HCT116 (cell line): ENCODE measurements around the gene SLBP. TPM values are rescaled to one million over a fixed set of nuclear protein-coding genes. Genes with fewer than 3 reads are reported as not detected.

Experiments
- ATAC-seq: fragments of 200-7000 bp; cut with Tn5 transposase; 2 replicates; pipeline ENCODE4 v1.9.1; 2020; ENCODE audit warnings: mild to moderate bottlenecking, moderate library complexity
- BruUV-seq: library from RNA; stranded (reverse); fragments of 400-500 nt; replicated peaks from 2 replicates; lab custom pipeline; 2021; lab: Mats Ljungman, UMichigan
- CTCF ChIA-PET: fragments of 300-600 bp; sonication (Branson Sonifier 250); formaldehyde crosslinking; loops from one replicate; lab custom pipeline; 2021; ENCODE audit warnings: antibody characterized with exemption; lab: Charles Lee
- POLR2A ChIA-PET: fragments of 300-600, 350-600 bp; sonication (Branson Sonifier 250); formaldehyde crosslinking; loops from one replicate; lab custom pipeline; 2021; ENCODE audit warnings: antibody characterized with exemption; lab: Charles Lee
- RAD21 ChIA-PET, 2 experiments: fragments of 300-600 bp; sonication (Branson Sonifier 250); formaldehyde crosslinking; loops; one replicate each; lab custom pipeline; 2023; ENCODE audit warnings: low total read pairs in 2 of 2; ENCODE audit not compliant: uncharacterized antibody in 2 of 2, unreplicated experiment in 2 of 2, low non-redundant PET in 1 of 2; lab: Charles Lee
- DNase-seq: peaks from one replicate; pipeline ENCODE4 v3.0.0-alpha.2; 2010; ENCODE audit warnings: low read depth, low spot score
- H2AFZ ChIP-seq: fragments of 200-600 bp; shearing (Covaris generic), sonication (generic); 2 replicates; pipeline ENCODE4 v1.6.1; 2017; ENCODE audit warnings: low read depth, mixed run types, mixed read lengths, antibody characterized with exemption, low read length; ENCODE audit not compliant: poor library complexity, severe bottlenecking
- H3K27ac ChIP-seq: 2 replicates; pipeline ENCODE4 v1.5.1; 2012; ENCODE audit warnings: low read depth, low read length
- H3K27me3 ChIP-seq: fragments of 200-600 bp; sonication (generic); 2 replicates; pipeline ENCODE4 v1.6.1; 2016; ENCODE audit warnings: mixed run types, low read length, mixed read lengths; ENCODE audit not compliant: insufficient read depth
- H3K36me3 ChIP-seq, 2 experiments: fragments of 200-500 bp in 1 of 2; fragments of 200-600 bp in 1 of 2; sonication (Bioruptor generic) in 1 of 2; sonication (generic) in 1 of 2; 2 replicates each; pipeline versions ENCODE4 v1.5.1 to v1.6.1; 2014 to 2016; ENCODE audit warnings: low read length in 2 of 2, inconsistent platforms in 1 of 2, mixed read lengths in 1 of 2, mixed run types in 1 of 2; ENCODE audit not compliant: insufficient read depth in 2 of 2, control insufficient read depth in 1 of 2
- H3K4me1 ChIP-seq, 2 experiments: fragments of 200-600 bp in 1 of 2; sonication (generic) in 1 of 2; 2 replicates each; pipeline versions ENCODE4 v1.5.1 to v1.6.1; 2012 to 2017; ENCODE audit warnings: low read length in 2 of 2, inconsistent platforms in 1 of 2, mild to moderate bottlenecking in 1 of 2, mixed read lengths in 1 of 2, mixed run types in 1 of 2, moderate library complexity in 1 of 2; ENCODE audit not compliant: insufficient read depth in 2 of 2, control insufficient read depth in 1 of 2
- H3K4me2 ChIP-seq: fragments of 200-600 bp; sonication (generic); 2 replicates; pipeline ENCODE4 v1.6.1; 2017; ENCODE audit warnings: mixed run types, low read length, mixed read lengths
- H3K4me3 ChIP-seq, 2 experiments: fragments of 200-600 bp in 1 of 2; sonication (generic) in 1 of 2; replicated peaks in 1 of 2; 2 replicates each; pipeline ENCODE4 v1.5.1; 2011 to 2016; ENCODE audit warnings: low read length in 2 of 2, control low read depth in 1 of 2, low read depth in 1 of 2, mild to moderate bottlenecking in 1 of 2, mixed read lengths in 1 of 2, mixed run types in 1 of 2
- H3K79me2 ChIP-seq: fragments of 200-600 bp; sonication (generic); 2 replicates; pipeline ENCODE4 v1.6.1; 2017; ENCODE audit warnings: mild to moderate bottlenecking, mixed run types, low read length, moderate library complexity, mixed read lengths; ENCODE audit not compliant: insufficient read depth
- H3K9ac ChIP-seq: fragments of 200-600 bp; sonication (generic); 2 replicates; pipeline ENCODE4 v1.6.1; 2016; ENCODE audit warnings: low read length, mixed read lengths
- H3K9me2 ChIP-seq: fragments of 200-600 bp; sonication (generic), shearing (Covaris generic); 2 replicates; pipeline ENCODE4 v1.6.1; 2017; ENCODE audit warnings: mixed run types, mild to moderate bottlenecking, moderate library complexity; ENCODE audit not compliant: insufficient read depth
- H3K9me3 ChIP-seq, 2 experiments: fragments of 200-500 bp in 1 of 2; fragments of 200-600 bp in 1 of 2; sonication (Bioruptor generic) in 1 of 2; sonication (generic) in 1 of 2; 2 replicates each; pipeline ENCODE4 v1.6.1; 2014 to 2017; ENCODE audit warnings: low read length in 2 of 2, mixed read lengths in 2 of 2, inconsistent platforms in 1 of 2, low read depth in 1 of 2, mild to moderate bottlenecking in 1 of 2, mixed run types in 1 of 2, moderate library complexity in 1 of 2; ENCODE audit not compliant: control insufficient read depth in 1 of 2, insufficient read depth in 1 of 2
- H4K20me1 ChIP-seq: fragments of 200-600 bp; sonication (generic), shearing (Covaris generic); 2 replicates; pipeline ENCODE4 v1.6.1; 2017; ENCODE audit warnings: mixed run types, mild to moderate bottlenecking, moderate library complexity; ENCODE audit not compliant: insufficient read depth
- CEBPB ChIP-seq: IDR thresholded peaks from 2 replicates; pipeline ENCODE4 v1.6.1; 2012; ENCODE audit warnings: low read depth
- ELF1 ChIP-seq: IDR thresholded peaks from 2 replicates; pipeline ENCODE4 v1.6.1; 2012; ENCODE audit warnings: low read depth, borderline replicate concordance
- FOSL1 ChIP-seq: IDR thresholded peaks from 2 replicates; pipeline ENCODE4 v1.6.1; 2012; ENCODE audit warnings: low read depth
- JUND ChIP-seq: IDR thresholded peaks from 2 replicates; pipeline ENCODE4 v1.6.1; 2012
- POLR2A ChIP-seq: IDR thresholded peaks from 2 replicates; pipeline ENCODE4 v1.7.0; 2011; ENCODE audit warnings: borderline replicate concordance; ENCODE audit not compliant: insufficient read depth, insufficient read length; ENCODE audit errors: extremely low read depth
- POLR2AphosphoS5 ChIP-seq: IDR thresholded peaks from 2 replicates; pipeline ENCODE4 v1.6.1; 2011; ENCODE audit warnings: mild to moderate bottlenecking, low read depth, low read length, moderate library complexity
- RAD21 ChIP-seq: IDR thresholded peaks from 2 replicates; pipeline ENCODE4 v1.6.1; 2012; ENCODE audit warnings: low read depth, mild to moderate bottlenecking
- SIN3A ChIP-seq: IDR thresholded peaks from 2 replicates; pipeline ENCODE4 v1.6.1; 2012; ENCODE audit warnings: low read depth
- SP1 ChIP-seq: IDR thresholded peaks from 2 replicates; pipeline ENCODE4 v1.6.1; 2012; ENCODE audit warnings: low read depth
- SRF ChIP-seq: IDR thresholded peaks from 2 replicates; pipeline ENCODE4 v1.6.1; 2012; ENCODE audit warnings: low read depth
- TCF7L2 ChIP-seq: IDR thresholded peaks from 2 replicates; pipeline ENCODE4 v1.7.0; 2011; ENCODE audit warnings: borderline replicate concordance, inconsistent platforms; ENCODE audit not compliant: insufficient read depth, insufficient read length; ENCODE audit errors: extremely low read depth
- YY1 ChIP-seq: IDR thresholded peaks from 2 replicates; pipeline ENCODE4 v1.6.1; 2011; ENCODE audit warnings: low read length, low read depth, moderate library complexity, mild to moderate bottlenecking; ENCODE audit not compliant: insufficient replicate concordance; ENCODE audit errors: extremely low read depth
- ZNF274 ChIP-seq: fragments of 200-500 bp; sonication (Bioruptor generic); IDR thresholded peaks from 2 replicates; pipeline ENCODE4 v1.6.1; 2014; ENCODE audit warnings: mild to moderate bottlenecking, low read depth, low read length, inconsistent platforms
- intact Hi-C: fragments of 100-400 bp; cut with micrococcal nuclease; formaldehyde crosslinking; loops from 2 replicates; pipeline ENCODE4 v1.10.0; 2022
- total RNA-seq: library from RNA; stranded (reverse); gene quantifications from one replicate; pipeline ENCODE4 v1.2.1, GENCODE V29; 2021; ENCODE audit not compliant: unreplicated experiment
- TF ChIP-seq, protein P1 (sequence below), 3 experiments: fragments of 200-600 bp in 1 of 3; sonication (generic) in 1 of 3; IDR thresholded peaks in 2 of 3; conservative IDR thresholded peaks in 1 of 3; 2 replicates each; pipeline ENCODE4 v1.5.1; 2012 to 2017; ENCODE audit warnings: low read depth in 2 of 3, low read length in 2 of 3, antibody characterized with exemption in 1 of 3, borderline replicate concordance in 1 of 3, control low read depth in 1 of 3, mild to moderate bottlenecking in 1 of 3, mixed read lengths in 1 of 3, mixed run types in 1 of 3, moderate library complexity in 1 of 3; ENCODE audit not compliant: insufficient read depth in 1 of 3
- TF ChIP-seq, protein P2 (sequence below): IDR thresholded peaks from 2 replicates; pipeline ENCODE4 v1.6.1; 2012

The SLBP gene
- total RNA-seq, 1 experiment from 2014 or later, result 101 TPM

DNA sequence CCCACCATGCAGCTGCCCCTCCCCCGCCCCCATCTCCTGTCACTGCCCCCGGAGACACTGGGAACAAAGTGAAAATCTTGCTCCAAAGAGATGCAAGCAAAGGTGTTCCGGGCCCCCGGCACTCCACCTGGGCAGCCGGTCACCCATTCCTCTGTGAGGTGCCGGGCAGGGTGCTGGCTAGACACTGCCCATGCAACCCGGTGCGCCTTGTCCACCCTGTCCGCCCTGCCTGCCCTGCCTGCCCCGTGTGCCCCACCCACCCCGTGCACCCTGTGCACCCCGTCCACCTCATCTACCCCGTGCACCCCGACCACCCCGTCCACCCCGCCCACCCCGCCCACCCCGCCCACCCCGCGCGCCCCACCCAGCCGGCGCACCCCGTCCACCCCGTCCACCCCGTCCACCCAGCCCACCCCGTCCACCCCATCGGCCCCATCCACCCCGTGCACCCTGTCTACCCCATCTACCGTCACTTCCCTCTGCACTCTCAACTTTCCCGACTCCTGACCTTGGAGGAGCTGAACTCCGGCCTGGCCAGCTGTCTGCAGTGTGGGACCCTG lies 49.1 kb upstream of the SLBP start (continued):
- TF ChIP-seq, protein P1, sequence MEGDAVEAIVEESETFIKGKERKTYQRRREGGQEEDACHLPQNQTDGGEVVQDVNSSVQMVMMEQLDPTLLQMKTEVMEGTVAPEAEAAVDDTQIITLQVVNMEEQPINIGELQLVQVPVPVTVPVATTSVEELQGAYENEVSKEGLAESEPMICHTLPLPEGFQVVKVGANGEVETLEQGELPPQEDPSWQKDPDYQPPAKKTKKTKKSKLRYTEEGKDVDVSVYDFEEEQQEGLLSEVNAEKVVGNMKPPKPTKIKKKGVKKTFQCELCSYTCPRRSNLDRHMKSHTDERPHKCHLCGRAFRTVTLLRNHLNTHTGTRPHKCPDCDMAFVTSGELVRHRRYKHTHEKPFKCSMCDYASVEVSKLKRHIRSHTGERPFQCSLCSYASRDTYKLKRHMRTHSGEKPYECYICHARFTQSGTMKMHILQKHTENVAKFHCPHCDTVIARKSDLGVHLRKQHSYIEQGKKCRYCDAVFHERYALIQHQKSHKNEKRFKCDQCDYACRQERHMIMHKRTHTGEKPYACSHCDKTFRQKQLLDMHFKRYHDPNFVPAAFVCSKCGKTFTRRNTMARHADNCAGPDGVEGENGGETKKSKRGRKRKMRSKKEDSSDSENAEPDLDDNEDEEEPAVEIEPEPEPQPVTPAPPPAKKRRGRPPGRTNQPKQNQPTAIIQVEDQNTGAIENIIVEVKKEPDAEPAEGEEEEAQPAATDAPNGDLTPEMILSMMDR (IDR thresholded peaks at IDR 0.05 in 2 of 3, conservative IDR thresholded peaks at IDR 0.05 in 1 of 3; ENCODE audit: borderline replicate concordance in 1 of 3, insufficient read depth in 1 of 3, low read depth in 2 of 3, low read length in 2 of 3), result no peak
- TF ChIP-seq JUND (no peak), FOSL1 (no peak), POLR2AphosphoS5 (no peak), SP1 (no peak)

DNA sequence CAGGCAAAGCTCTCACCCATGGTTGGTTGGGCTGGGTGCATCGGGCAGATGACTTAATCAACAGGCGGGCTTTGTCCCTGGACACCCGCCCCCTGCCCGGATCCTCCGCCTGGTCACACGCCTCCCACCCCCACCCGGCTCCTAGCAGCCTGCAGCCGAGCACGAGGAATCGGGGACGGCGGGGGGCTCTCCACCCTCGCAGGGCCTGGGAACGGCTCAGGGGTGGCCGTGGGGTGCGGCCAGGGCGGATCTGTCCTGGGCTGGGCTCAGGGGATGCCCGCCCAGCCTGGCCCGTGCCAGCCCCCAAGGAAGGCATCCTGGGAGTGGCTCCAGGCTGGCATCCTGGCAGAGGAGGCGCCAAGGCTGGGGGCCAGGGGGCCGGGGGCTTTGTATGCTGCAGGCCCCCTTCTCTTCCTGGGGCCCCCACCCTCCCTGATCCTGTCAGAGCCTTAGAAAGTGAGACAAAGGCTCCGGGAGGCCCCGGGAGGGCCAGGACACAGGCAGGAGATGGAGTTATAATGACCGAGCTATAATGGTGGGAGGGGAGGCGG lies 48.5 kb upstream of the SLBP start:
- ChIA-PET POLR2A (no interaction called here), CTCF (interaction anchor here (0.6 kb wide), 1 partner anchor 18 kb away, joined by 3 read pairs; no protein-coding TSS in a partner anchor), RAD21 (no interaction called here)
- BruUV-seq, result no TSS peak
- peaks cover 19 to 22% of the 10 kb centered on the region in 2 experiments for H3K4me1 ChIP-seq
- intact Hi-C loops, result no loop called here
- no peak overlapping the region for H3K4me2 ChIP-seq
- no peak overlapping the region for H3K27ac ChIP-seq
- H4K20me1 ChIP-seq, result no peaks in the 10 kb centered on the region
- DNase-seq, result no peak
- H3K9me2 ChIP-seq, result no peaks in the 10 kb centered on the region
- no peak for ATAC-seq
- no peak overlapping the region for H3K9ac ChIP-seq
- H3K4me3 ChIP-seq, result no peak overlapping the region
- H3K36me3 ChIP-seq, result no peaks in the 10 kb centered on the region
- no peaks in the 10 kb centered on the region for H3K9me3 ChIP-seq
- no peaks in the 10 kb centered on the region for H3K79me2 ChIP-seq
- TF ChIP-seq SIN3A (no peak), CEBPB (no peak), ELF1 (no peak), SRF (no peak), TCF7L2 (no peak), POLR2AphosphoS5 (no peak), YY1 (no peak), RAD21 (no peak), POLR2A (no peak), ZNF274 (no peak)
- TF ChIP-seq, protein P1 (IDR thresholded peaks at IDR 0.05 in 2 of 3, conservative IDR thresholded peaks at IDR 0.05 in 1 of 3; ENCODE audit: borderline replicate concordance in 1 of 3, insufficient read depth in 1 of 3, low read depth in 2 of 3, low read length in 2 of 3), result no peak
- TF ChIP-seq, protein P2, sequence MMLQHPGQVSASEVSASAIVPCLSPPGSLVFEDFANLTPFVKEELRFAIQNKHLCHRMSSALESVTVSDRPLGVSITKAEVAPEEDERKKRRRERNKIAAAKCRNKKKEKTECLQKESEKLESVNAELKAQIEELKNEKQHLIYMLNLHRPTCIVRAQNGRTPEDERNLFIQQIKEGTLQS, result no peak
- TF ChIP-seq, all 23 proteins: peak for 0
- Histone ChIP-seq H2AFZ (no peak overlapping the region), H3K27me3 (no peaks in the 10 kb centered on the region)
